Measurements from ENCODE around the gene DGKI.

- no peak for TF ChIP-seq ZNF296 (CRISPR knock-in tag; conservative IDR thresholded peaks at IDR 0.05)
- TF ChIP-seq IRF9 (CRISPR knock-in tag; IDR thresholded peaks at IDR 0.05; ENCODE audit: borderline replicate concordance) = no peak
These were observed 423.5 kb downstream of the DGKI start for GRCh38 chr7:137423321-137423720.
